ENCODE data around the gene RNF214.
A peak's percentile ranks its signal among the peaks of the same experiment; 100 is the strongest.

RNF214 gene

GRCh38 chr11:117303646-117304315, 71.3 kb downstream of the RNF214 start:
- ChIA-PET POLR2A (interaction anchor here (0.6 to 1.4 kb wide), 2 partner anchors 12 to 65 kb away, joined by 3 read pairs; partner anchors contain the start of gene BACE1), CTCF (interaction anchor here (0.6 to 1.0 kb wide), 2 partner anchors 64 to 562 kb away, joined by 3 read pairs; no protein-coding TSS in a partner anchor)
- TF ChIP-seq, protein P1, sequence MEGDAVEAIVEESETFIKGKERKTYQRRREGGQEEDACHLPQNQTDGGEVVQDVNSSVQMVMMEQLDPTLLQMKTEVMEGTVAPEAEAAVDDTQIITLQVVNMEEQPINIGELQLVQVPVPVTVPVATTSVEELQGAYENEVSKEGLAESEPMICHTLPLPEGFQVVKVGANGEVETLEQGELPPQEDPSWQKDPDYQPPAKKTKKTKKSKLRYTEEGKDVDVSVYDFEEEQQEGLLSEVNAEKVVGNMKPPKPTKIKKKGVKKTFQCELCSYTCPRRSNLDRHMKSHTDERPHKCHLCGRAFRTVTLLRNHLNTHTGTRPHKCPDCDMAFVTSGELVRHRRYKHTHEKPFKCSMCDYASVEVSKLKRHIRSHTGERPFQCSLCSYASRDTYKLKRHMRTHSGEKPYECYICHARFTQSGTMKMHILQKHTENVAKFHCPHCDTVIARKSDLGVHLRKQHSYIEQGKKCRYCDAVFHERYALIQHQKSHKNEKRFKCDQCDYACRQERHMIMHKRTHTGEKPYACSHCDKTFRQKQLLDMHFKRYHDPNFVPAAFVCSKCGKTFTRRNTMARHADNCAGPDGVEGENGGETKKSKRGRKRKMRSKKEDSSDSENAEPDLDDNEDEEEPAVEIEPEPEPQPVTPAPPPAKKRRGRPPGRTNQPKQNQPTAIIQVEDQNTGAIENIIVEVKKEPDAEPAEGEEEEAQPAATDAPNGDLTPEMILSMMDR (IDR thresholded peaks at IDR 0.05; ENCODE audit: insufficient read depth, low read length, missing control alignments), result no peak
- no peak for DNase-seq (ENCODE audit: low read depth, low spot score)
- no peak overlapping the region for H3K4me3 ChIP-seq (ENCODE audit: low read depth, low read length)

GRCh38 chr11:117305145-117305544, 72.7 kb downstream of the RNF214 start:
- no peak for DNase-seq (ENCODE audit: low read depth, low spot score)
- POLR2A ChIA-PET, result no interaction called here

DNA sequence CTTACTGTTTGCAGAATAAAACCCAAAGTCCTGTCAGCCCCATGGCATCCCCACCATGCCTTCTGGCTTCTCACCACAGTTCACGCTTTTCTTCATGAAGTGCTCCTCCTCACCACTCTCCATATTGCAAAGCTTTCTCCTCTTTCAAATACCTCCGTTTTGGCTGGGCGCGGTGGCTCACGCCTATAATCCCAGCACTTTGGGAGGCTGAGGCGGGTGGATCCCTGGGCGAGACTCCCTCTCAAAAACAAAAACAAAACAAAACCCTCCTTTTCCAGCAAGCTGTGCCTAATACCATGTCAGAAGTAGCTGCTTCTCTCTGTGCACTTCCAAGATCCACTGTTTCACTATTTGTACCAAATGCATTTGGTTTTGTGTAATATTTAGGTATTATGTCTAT, 76.8 kb downstream of the RNF214 start:
- H3K4me3 ChIP-seq (ENCODE audit: low read depth, low read length), result no peak overlapping the region
- no peak for DNase-seq (ENCODE audit: low read depth, low spot score)
- ChIA-PET CTCF (no interaction called here), POLR2A (interaction anchor here (1.1 kb wide), 1 partner anchor 19 kb away, joined by 4 read pairs; the partner anchor contains the start of gene CEP164)
- TF ChIP-seq, protein P1 (IDR thresholded peaks at IDR 0.05; ENCODE audit: insufficient read depth, low read length, missing control alignments), result no peak

More at GRCh38 chr11:117305145-117305544, 72.7 kb downstream of the RNF214 start:
- no peak overlapping the region for H3K4me3 ChIP-seq (ENCODE audit: low read depth, low read length)
- TF ChIP-seq, protein P1 (IDR thresholded peaks at IDR 0.05; ENCODE audit: insufficient read depth, low read length, missing control alignments), result no peak
- CTCF ChIA-PET, result interaction anchor here (0.9 kb wide), 1 partner anchor 121 kb away, joined by 3 read pairs; no protein-coding TSS in a partner anchor

- H3K4me3 ChIP-seq (ENCODE audit: low read depth, low read length), result no peak overlapping the region
- TF ChIP-seq, protein P1 (IDR thresholded peaks at IDR 0.05; ENCODE audit: insufficient read depth, low read length, missing control alignments), result no peak
- POLR2A ChIA-PET, result no interaction called here
Measured at GRCh38 chr11:117313091-117313490, 80.6 kb downstream of the RNF214 start.

DNA sequence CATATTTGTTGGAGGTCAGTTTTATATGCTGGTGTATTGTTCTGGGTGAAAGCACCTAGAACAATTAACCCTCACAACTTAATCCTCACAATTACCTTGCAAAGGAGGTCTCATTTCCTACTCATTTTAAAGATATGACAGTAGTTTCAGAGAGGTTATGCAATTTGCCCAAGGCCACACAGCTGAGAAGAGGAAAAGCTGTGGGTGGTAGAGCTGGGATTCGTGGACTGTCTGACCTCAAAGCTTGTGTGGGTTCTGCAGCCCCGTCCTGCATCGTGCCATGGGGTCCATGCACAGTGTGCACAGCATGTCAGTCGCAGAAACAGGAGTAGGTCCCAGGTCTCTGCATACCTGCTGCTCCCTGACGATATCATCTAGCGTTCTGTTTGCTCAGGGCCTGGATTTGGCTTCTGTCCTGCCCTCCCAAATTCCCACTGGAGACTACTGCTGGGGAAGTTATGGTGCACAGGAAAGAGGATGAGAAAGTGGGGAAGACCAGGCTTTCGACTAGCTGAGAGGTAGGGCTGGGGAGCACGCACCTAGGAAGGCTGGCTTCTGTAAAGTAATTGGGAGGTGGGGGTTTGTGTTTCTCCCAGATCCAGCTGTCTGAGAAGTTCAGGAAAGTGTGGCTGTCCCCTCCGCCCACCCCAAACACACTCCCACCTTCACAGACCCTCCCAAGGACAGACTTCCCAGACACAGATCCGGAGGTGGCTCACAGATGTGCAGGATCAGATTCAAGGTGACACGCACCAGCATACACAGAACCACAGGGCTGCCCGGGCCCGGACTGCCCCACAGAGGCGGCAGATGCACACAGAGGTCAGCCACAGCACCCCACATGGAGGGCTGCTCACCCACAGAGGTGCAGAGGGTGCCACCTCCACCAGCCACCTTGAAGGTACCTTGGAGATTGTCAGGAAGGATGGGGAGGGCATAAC, 81.6 kb downstream of the RNF214 start:
- ChIA-PET CTCF (interaction anchor here (1.2 kb wide), 1 partner anchor 50 kb away, joined by 3 read pairs; no protein-coding TSS in a partner anchor), POLR2A (no interaction called here)

More at GRCh38 chr11:117313091-117313490, 80.6 kb downstream of the RNF214 start:
- CTCF ChIA-PET, result no interaction called here
- no peak for DNase-seq (ENCODE audit: low read depth, low spot score)

More for the DNA sequence above, 81.6 kb downstream of the RNF214 start:
- no peak for DNase-seq (ENCODE audit: low read depth, low spot score)
- H3K4me3 ChIP-seq (ENCODE audit: low read depth, low read length), result peak overlapping the region; percentile 71
- TF ChIP-seq, protein P1 (IDR thresholded peaks at IDR 0.05; ENCODE audit: insufficient read depth, low read length, missing control alignments), result no peak
